ENCODE measurements around the gene IGSF3.

- TF ChIP-seq CTCF (IDR thresholded peaks at IDR 0.05; ENCODE audit: low read depth, low read length) (no peak), POLR2A (IDR thresholded peaks at IDR 0.05; ENCODE audit: extremely low read depth, insufficient read length) (no peak)
Measured at GRCh38 chr1:116553386-116554115, 114.0 kb downstream of the IGSF3 start.
